Muscle layer of colon (tissue), 2 donors: ENCODE measurements around the gene GK2.

Experiments
- H3K27ac ChIP-seq: one replicate; pipeline ENCODE4 v1.7.0; 2013; ENCODE audit warnings: low read depth, mild to moderate bottlenecking, low read length, moderate library complexity
- H3K27me3 ChIP-seq, 2 donors: one replicate each; pipeline ENCODE4 v1.7.0; 2013; ENCODE audit warnings: low read length in 2 of 2, mild to moderate bottlenecking in 2 of 2; ENCODE audit not compliant: insufficient read depth in 2 of 2, control insufficient read depth in 1 of 2
- H3K36me3 ChIP-seq: one replicate; pipeline ENCODE4 v1.7.0; 2013; ENCODE audit warnings: mild to moderate bottlenecking, low read length; ENCODE audit not compliant: insufficient read depth
- H3K4me1 ChIP-seq: one replicate; pipeline ENCODE4 v1.7.0; 2013; ENCODE audit warnings: mild to moderate bottlenecking, low read length; ENCODE audit not compliant: insufficient read depth
- H3K4me3 ChIP-seq, 2 donors: one replicate each; pipeline ENCODE4 v1.7.0; 2013; ENCODE audit warnings: low read length in 2 of 2, low read depth in 1 of 2, mild to moderate bottlenecking in 1 of 2, moderate library complexity in 1 of 2
- H3K9ac ChIP-seq: one replicate; pipeline ENCODE4 v1.7.0; 2013; ENCODE audit warnings: low read length
- H3K9me3 ChIP-seq: one replicate; pipeline ENCODE4 v1.7.0; 2013; ENCODE audit warnings: mild to moderate bottlenecking, low read length
- donor health status: abdominal sarcoma.
- donor health status: Adenocarcinoma of cecum.

Gene GK2

DNA sequence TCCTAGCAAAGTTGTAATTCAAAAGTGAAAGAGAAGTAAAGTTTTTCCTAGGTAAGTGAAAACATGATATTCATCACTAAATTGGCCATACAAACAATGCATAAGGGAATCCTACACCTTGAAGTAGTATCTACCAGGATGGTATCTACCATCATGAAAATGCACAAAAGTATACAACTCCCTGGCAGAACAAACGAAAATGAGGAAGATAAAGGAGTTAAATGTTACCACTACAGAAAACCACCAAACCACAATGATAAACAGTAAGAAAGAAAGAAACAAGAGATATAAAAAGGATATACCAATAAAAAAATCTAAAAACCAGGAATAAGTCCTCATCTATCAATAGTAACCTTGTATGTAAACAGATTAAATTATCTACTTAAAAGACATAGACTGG lies 26.9 kb downstream of the GK2 start:
- Histone ChIP-seq H3K4me3 (no peak overlapping the region), H3K4me1 (peaks cover 8% of the 10 kb centered on the region), H3K9ac (no peak overlapping the region), H3K36me3 (no peaks in the 10 kb centered on the region), H3K27ac (no peak overlapping the region), H3K9me3 (no peaks in the 10 kb centered on the region), H3K27me3 (no peaks in the 10 kb centered on the region)

DNA sequence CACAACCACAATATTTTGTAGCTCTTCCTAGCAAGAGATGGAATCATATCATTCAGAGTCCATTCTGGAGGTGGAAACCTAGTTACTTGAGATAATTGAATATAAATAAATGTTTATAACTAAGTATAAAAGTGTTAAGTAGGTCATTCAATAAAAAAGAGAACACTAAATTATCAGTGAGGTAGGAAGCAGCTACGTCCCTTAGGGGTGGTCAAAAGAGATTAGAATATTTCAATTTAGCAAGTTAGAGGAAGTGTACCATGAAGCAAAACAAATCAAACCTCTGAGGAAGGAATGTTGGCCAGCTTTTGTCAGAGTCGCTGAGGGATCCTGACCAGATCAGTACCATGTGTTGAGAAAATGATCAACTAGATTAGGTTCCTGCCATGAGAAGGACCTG lies 38.0 kb downstream of the GK2 start:
- Histone ChIP-seq H3K9ac (no peak overlapping the region), H3K27me3 (no peaks in the 10 kb centered on the region), H3K9me3 (no peaks in the 10 kb centered on the region), H3K36me3 (no peaks in the 10 kb centered on the region), H3K27ac (no peak overlapping the region), H3K4me1 (no peaks in the 10 kb centered on the region), H3K4me3 (no peak overlapping the region)

DNA sequence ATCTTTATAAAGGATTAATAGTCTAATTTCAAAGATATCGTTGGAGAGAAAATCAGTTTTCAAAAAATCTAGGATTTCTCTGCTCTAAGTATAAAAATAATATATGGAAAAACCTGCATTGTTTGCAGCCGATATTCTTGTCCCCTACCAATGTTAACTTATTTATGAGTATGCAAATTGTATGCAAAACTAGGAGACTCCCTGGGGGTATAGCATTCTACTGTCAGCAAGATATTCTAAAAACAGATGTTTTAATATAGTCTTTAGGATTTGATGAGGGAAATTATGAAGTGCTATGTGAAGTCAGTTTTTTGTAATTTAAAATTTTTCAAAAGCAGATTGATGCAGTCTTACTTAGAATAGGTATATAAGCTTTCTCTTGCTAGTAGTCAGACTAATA lies 40.9 kb downstream of the GK2 start:
- no peaks in the 10 kb centered on the region for H3K27me3 ChIP-seq
- H3K27ac ChIP-seq: no peak overlapping the region
- H3K9ac ChIP-seq: no peak overlapping the region
- no peaks in the 10 kb centered on the region for H3K9me3 ChIP-seq
- no peaks in the 10 kb centered on the region for H3K36me3 ChIP-seq
- H3K4me1 ChIP-seq: no peaks in the 10 kb centered on the region
- no peak overlapping the region for H3K4me3 ChIP-seq

GRCh38 chr4:79366422-79366821 lies 41.6 kb downstream of the GK2 start:
- H3K27ac ChIP-seq: no peak overlapping the region
- H3K27me3 ChIP-seq: no peaks in the 10 kb centered on the region
- H3K4me3 ChIP-seq: no peak overlapping the region
- H3K9ac ChIP-seq: no peak overlapping the region
- H3K9me3 ChIP-seq: no peaks in the 10 kb centered on the region
- H3K36me3 ChIP-seq: no peaks in the 10 kb centered on the region
- no peaks in the 10 kb centered on the region for H3K4me1 ChIP-seq

GRCh38 chr4:79364061-79364460 lies 44.0 kb downstream of the GK2 start:
- Histone ChIP-seq H3K9ac (no peak overlapping the region), H3K4me3 (no peak overlapping the region), H3K36me3 (no peaks in the 10 kb centered on the region), H3K27ac (no peak overlapping the region), H3K27me3 (no peaks in the 10 kb centered on the region), H3K4me1 (peaks cover 8% of the 10 kb centered on the region), H3K9me3 (no peaks in the 10 kb centered on the region)

DNA sequence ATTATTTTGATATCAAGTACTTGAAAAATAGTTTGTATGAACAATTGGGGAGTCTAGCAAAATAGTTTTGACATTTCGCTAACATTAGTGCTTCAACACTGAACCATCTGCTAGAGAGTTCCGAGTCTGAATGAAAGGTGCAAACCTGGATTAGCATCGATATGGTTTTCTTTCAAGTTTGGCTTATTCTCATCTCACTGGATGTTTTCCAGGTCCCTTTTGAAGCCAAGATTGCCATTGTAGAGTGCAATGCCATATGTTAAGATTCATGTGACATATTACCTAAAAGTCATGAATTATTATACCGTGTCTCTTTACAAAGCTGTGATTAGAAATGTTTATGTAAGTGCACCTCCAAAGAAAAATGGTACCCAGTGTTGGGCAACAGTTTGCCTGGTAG lies 45.4 kb downstream of the GK2 start:
- Histone ChIP-seq H3K36me3 (no peaks in the 10 kb centered on the region), H3K4me3 (no peak overlapping the region), H3K9me3 (no peaks in the 10 kb centered on the region), H3K27ac (no peak overlapping the region), H3K9ac (no peak overlapping the region), H3K4me1 (peaks cover 8% of the 10 kb centered on the region), H3K27me3 (no peaks in the 10 kb centered on the region)

- Histone ChIP-seq H3K36me3 (no peaks in the 10 kb centered on the region), H3K4me3 (no peak overlapping the region), H3K27ac (no peak overlapping the region), H3K4me1 (peaks cover 8% of the 10 kb centered on the region), H3K27me3 (no peaks in the 10 kb centered on the region), H3K9me3 (no peaks in the 10 kb centered on the region), H3K9ac (no peak overlapping the region)
Observed at GRCh38 chr4:79360006-79360405, 48.0 kb downstream of the GK2 start.

DNA sequence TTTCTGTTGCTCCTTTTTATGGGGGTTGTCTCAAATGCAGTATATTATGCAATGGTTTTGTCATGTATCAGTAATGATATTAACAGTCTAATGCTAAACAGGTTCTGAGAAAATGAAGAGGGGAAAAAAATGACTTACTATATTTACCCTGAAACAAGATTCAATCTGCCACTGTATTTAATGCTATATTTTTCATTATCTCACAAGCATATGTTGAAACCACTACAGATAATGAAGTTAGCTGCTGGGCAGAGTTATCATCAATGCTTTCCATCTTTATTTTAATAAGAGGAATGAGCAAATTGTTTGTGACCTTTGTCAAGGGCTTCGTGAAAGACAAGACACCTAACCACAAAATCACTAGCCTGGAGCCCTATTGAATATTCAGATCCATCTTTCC lies 49.6 kb downstream of the GK2 start:
- H3K9me3 ChIP-seq: no peaks in the 10 kb centered on the region
- no peak overlapping the region for H3K4me3 ChIP-seq
- peaks cover 8% of the 10 kb centered on the region for H3K4me1 ChIP-seq
- no peak overlapping the region for H3K9ac ChIP-seq
- H3K27ac ChIP-seq: no peak overlapping the region
- H3K36me3 ChIP-seq: no peaks in the 10 kb centered on the region
- no peaks in the 10 kb centered on the region for H3K27me3 ChIP-seq

DNA sequence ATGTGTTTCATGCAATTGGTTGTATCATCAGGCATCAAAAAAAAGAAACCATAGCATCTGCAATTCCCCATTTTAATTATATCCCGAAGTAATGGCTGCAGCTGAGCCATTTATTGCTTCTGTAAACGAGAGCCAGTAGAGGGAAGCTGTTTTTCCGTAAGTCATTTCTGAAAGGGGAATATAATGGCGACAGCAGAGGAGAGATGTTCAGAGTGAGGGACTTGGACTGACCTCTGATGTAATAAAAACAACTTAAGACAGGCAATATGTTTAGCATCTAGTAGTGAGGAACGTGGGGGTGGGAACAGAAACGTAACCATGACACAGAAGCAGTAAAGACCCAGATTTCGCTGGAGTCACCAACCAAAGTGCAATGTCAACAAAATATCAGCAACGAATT lies 50.7 kb downstream of the GK2 start:
- H3K9me3 ChIP-seq: no peaks in the 10 kb centered on the region
- H3K4me3 ChIP-seq: no peak overlapping the region
- H3K27ac ChIP-seq: no peak overlapping the region
- peaks cover 8% of the 10 kb centered on the region for H3K4me1 ChIP-seq
- no peak overlapping the region for H3K9ac ChIP-seq
- no peaks in the 10 kb centered on the region for H3K36me3 ChIP-seq
- no peaks in the 10 kb centered on the region for H3K27me3 ChIP-seq
